Upper lobe of left lung (tissue), 6 donors: ENCODE data around the gene STKLD1. TPM values are rescaled to one million over a fixed set of nuclear protein-coding genes. Genes with fewer than 3 reads are reported as not detected.

Experiments
- ATAC-seq, 2 donors: fragments of 200-7000 bp; cut with Tn5 transposase; one replicate each; pipeline ENCODE4 v1.9.1; 2022; ENCODE audit warnings: mild to moderate bottlenecking in 2 of 2, moderate library complexity in 2 of 2; ENCODE audit not compliant: low FRiP score in 2 of 2
- DNase-seq, 2 donors: peaks; one replicate each; pipeline ENCODE4 v3.0.0-alpha.2; 2019 to 2020
- H3K27ac ChIP-seq, 4 donors: fragments of 200-600 bp; sonication (generic); one replicate each; pipeline ENCODE4 v1.5.1; 2016 to 2019
- H3K27me3 ChIP-seq, 4 donors: fragments of 200-600 bp; sonication (generic); one replicate each; pipeline ENCODE4 v1.5.1; 2017 to 2019
- H3K36me3 ChIP-seq, 4 donors: fragments of 200-600 bp; sonication (generic); one replicate each; pipeline ENCODE4 v1.5.1; 2016 to 2019
- H3K4me1 ChIP-seq, 4 donors: fragments of 200-600 bp; sonication (generic); one replicate each; pipeline ENCODE4 v1.5.1; 2018 to 2019
- H3K4me3 ChIP-seq, 4 donors: fragments of 200-600 bp; sonication (generic); one replicate each; pipeline ENCODE4 v1.5.1; 2017 to 2019; ENCODE audit warnings: mild to moderate bottlenecking in 2 of 4, moderate library complexity in 1 of 4
- H3K9me3 ChIP-seq, 4 donors: fragments of 200-600 bp; sonication (generic); one replicate each; pipeline ENCODE4 v1.5.1; 2018 to 2019
- EP300 ChIP-seq, 4 donors: sonication (generic); formaldehyde crosslinking; IDR thresholded peaks; one replicate each; pipeline ENCODE4 v1.5.1; 2017; ENCODE audit warnings: antibody characterized with exemption in 4 of 4, control low read depth in 2 of 4
- POLR2A ChIP-seq, 4 donors: fragments of 450-650 bp; IDR thresholded peaks; one replicate each; pipeline ENCODE4 v1.5.1; 2016 to 2017; ENCODE audit warnings: antibody characterized with exemption in 4 of 4, mild to moderate bottlenecking in 2 of 4
- POLR2AphosphoS5 ChIP-seq, 2 donors: sonication (generic); formaldehyde crosslinking; IDR thresholded peaks; one replicate each; pipeline ENCODE4 v1.5.1; 2017; ENCODE audit warnings: antibody characterized with exemption in 2 of 2
- WGBS, 2 donors: methylation state at CpG; one replicate each; pipeline ENCODE4 v1.1.5; 2017 to 2018; 5-methylcytosine and 5-hydroxymethylcytosine counted together
- total RNA-seq, 6 donors: library from RNA; depleted of rRNA in 4 of 6; stranded (reverse); fragments of >200 nt in 4 of 6; gene quantifications; one replicate each; pipeline versions ENCODE4 v1.1.0 to v1.2.1, GENCODE V29; 2016 to 2021
- TF ChIP-seq, protein P1 (sequence below), 6 experiments: fragments of 450-650 bp in 4 of 6; fragments of 200-600 bp in 2 of 6; sonication (generic) in 2 of 6; IDR thresholded peaks; one replicate each; pipeline ENCODE4 v1.5.1; 2016 to 2019; ENCODE audit warnings: antibody characterized with exemption in 6 of 6
- donor health status: DM: no; HTN: no; CAD: no; lungs with moderate emphysema.
- donor health status: DM: no; HTN: yes; CAD: no; lungs with severe emphysema.

The STKLD1 gene
- total RNA-seq, 6 donors from 2014 or later = 0.59 to 3.1 (median 1.6) TPM; not detected in 2

GRCh38 chr9:133331221-133331620 lies 44.9 kb upstream of the STKLD1 start:
- Histone ChIP-seq H3K9me3 (no peaks in the 10 kb centered on the region), H3K36me3 (peaks cover 31 to 46% (median 39%) of the 10 kb centered on the region in 4 donors), H3K27ac (no peak overlapping the region), H3K4me1 (peaks cover 12 to 29% (median 19%) of the 10 kb centered on the region in 4 donors), H3K4me3 (no peak overlapping the region), H3K27me3 (no peaks in the 10 kb centered on the region)
- WGBS, 2 donors = 90% methylated on average over 19 of the region's 19 CpGs
- TF ChIP-seq, protein P1, sequence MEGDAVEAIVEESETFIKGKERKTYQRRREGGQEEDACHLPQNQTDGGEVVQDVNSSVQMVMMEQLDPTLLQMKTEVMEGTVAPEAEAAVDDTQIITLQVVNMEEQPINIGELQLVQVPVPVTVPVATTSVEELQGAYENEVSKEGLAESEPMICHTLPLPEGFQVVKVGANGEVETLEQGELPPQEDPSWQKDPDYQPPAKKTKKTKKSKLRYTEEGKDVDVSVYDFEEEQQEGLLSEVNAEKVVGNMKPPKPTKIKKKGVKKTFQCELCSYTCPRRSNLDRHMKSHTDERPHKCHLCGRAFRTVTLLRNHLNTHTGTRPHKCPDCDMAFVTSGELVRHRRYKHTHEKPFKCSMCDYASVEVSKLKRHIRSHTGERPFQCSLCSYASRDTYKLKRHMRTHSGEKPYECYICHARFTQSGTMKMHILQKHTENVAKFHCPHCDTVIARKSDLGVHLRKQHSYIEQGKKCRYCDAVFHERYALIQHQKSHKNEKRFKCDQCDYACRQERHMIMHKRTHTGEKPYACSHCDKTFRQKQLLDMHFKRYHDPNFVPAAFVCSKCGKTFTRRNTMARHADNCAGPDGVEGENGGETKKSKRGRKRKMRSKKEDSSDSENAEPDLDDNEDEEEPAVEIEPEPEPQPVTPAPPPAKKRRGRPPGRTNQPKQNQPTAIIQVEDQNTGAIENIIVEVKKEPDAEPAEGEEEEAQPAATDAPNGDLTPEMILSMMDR (IDR thresholded peaks at IDR 0.05) = no peak
- TF ChIP-seq POLR2AphosphoS5 (IDR thresholded peaks at IDR 0.05) = no peak
- no peak for TF ChIP-seq EP300 (IDR thresholded peaks at IDR 0.05)
- TF ChIP-seq POLR2A (IDR thresholded peaks at IDR 0.05) = no peak
- DNase-seq = peak in 1 of 2 donors; percentile 59
- ATAC-seq = no peak

DNA sequence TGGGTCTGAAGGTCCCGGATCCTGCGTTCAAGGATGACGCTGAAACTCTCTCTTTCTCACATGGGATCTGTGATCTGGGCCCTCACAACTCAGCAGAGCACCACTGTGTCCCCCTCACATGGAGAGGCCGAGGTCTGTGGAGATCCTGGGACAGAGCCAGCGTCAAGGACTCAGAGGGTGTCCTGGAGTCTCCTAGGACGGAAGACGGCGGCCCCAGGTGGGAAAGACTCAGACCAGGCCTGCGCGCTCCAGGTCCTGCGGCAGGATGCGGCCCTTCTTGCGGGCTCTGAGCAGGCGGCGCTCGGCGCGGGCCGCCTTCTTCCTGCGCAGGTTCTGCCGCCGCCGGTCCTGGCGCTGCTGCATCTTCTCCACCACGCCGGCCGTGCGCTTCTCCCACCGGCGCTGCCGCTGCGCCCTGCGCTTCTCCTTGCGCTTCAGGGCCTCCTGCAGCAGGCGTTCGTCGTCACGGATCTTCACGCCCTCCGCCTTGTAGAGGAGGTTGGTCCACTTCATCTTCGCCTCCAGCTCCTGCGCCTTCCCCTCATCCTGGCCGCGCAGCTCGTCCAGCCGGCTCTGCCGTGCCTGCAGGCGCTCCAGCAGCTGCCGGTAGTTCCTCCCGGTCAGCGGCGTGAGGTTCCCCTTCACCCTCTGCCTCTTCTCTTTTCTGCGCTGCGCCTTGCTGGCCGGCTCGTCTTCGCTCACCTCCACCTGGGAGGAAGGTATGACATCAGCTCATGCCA lies 44.4 kb upstream of the STKLD1 start:
- Histone ChIP-seq H3K27ac (no peak overlapping the region), H3K27me3 (no peaks in the 10 kb centered on the region), H3K4me1 (peaks cover 18 to 35% (median 24%) of the 10 kb centered on the region in 4 donors), H3K4me3 (no peak overlapping the region), H3K9me3 (no peaks in the 10 kb centered on the region), H3K36me3 (peaks cover 31 to 46% (median 39%) of the 10 kb centered on the region in 4 donors)
- ATAC-seq = no peak
- peak in 1 of 2 donors; percentile 79 for DNase-seq
- TF ChIP-seq POLR2AphosphoS5 (IDR thresholded peaks at IDR 0.05) (no peak), EP300 (IDR thresholded peaks at IDR 0.05) (no peak), POLR2A (IDR thresholded peaks at IDR 0.05) (no peak)
- TF ChIP-seq, protein P1 (IDR thresholded peaks at IDR 0.05) = no peak
- WGBS, 2 donors = 95% methylated on average over 52 to 57 of the region's 57 CpGs

DNA sequence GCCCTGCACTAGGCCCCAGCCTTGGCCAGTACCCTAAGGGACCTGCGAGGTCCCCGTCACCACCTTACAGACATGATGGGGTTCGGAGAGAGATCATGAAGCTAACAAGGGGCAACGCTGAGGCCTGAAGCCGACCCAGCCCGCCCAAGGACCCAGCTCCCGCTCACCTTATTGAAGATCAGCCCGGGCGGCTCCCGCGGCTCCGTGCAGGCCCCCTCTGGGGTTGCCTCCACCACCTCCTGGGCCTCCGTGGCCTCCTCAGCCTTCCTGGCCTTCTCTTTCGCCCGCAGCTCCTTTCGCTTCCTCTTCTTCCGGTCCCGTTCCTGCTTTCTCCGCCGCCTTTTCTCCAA lies 43.8 kb upstream of the STKLD1 start:
- no peak for ATAC-seq
- H3K27ac ChIP-seq = no peak overlapping the region
- no peaks in the 10 kb centered on the region for H3K9me3 ChIP-seq
- 89 to 92% methylated on average over 18 to 19 of the region's 20 CpGs for WGBS, 2 donors
- H3K4me3 ChIP-seq = no peak overlapping the region
- peak in 1 of 2 donors; percentile 58 for DNase-seq
- TF ChIP-seq, protein P1 (IDR thresholded peaks at IDR 0.05) = no peak
- no peak for TF ChIP-seq POLR2AphosphoS5 (IDR thresholded peaks at IDR 0.05)
- no peak for TF ChIP-seq EP300 (IDR thresholded peaks at IDR 0.05)
- no peak for TF ChIP-seq POLR2A (IDR thresholded peaks at IDR 0.05)
- peaks cover 21 to 36% (median 24%) of the 10 kb centered on the region in 4 donors for H3K4me1 ChIP-seq
- no peaks in the 10 kb centered on the region for H3K27me3 ChIP-seq
- H3K36me3 ChIP-seq = peaks cover 31 to 46% (median 39%) of the 10 kb centered on the region in 4 donors

DNA sequence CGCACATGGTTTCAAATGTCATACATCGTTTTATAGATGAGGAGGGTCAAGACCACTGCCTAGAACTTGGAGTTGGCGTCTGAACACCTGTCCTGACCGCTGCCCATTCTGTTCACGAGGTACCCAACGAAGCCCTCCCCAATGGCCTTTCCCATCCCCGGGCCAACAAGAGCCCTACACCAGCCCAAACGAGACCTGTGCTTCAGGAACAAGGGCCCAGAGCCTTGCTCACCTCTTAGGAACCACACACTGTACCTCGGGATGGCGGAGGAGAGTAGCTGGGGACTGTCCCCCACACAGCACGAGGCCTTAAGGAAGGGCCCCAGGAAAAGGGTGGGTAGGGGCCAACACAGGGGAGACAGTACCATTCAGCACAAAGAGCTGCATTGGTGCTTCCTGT lies 43.2 kb upstream of the STKLD1 start:
- DNase-seq (no peak), ATAC-seq (no peak)
- no peaks in the 10 kb centered on the region for H3K27me3 ChIP-seq
- H3K4me3 ChIP-seq = no peak overlapping the region
- peaks cover 31 to 46% (median 39%) of the 10 kb centered on the region in 4 donors for H3K36me3 ChIP-seq
- peaks cover 21 to 36% (median 24%) of the 10 kb centered on the region in 4 donors for H3K4me1 ChIP-seq
- TF ChIP-seq POLR2A (IDR thresholded peaks at IDR 0.05) (no peak), POLR2AphosphoS5 (IDR thresholded peaks at IDR 0.05) (no peak), EP300 (IDR thresholded peaks at IDR 0.05) (no peak)
- TF ChIP-seq, protein P1 (IDR thresholded peaks at IDR 0.05) = no peak
- H3K9me3 ChIP-seq = no peaks in the 10 kb centered on the region
- no peak overlapping the region for H3K27ac ChIP-seq
- 91 to 96% methylated on average over 8 to 11 of the region's 11 CpGs for WGBS, 2 donors
